Fibroblast of lung (primary cell): Measurements from ENCODE around the gene AMFR. TPM values are rescaled to one million over a fixed set of nuclear protein-coding genes. Genes with fewer than 3 reads are reported as not detected.

Source experiments
- DNase-seq, 2 donors: peaks; one replicate each; pipeline versions ENCODE4 v3.0.0 to v3.0.0-alpha.2; 2010; ENCODE audit warnings: low read depth in 2 of 2
- H2AFZ ChIP-seq: 2 replicates; pipeline ENCODE4 v1.5.1; 2012; ENCODE audit warnings: low read length, control low read depth, inconsistent platforms
- H3K27ac ChIP-seq: 2 replicates; pipeline ENCODE4 v1.5.1; 2011; ENCODE audit warnings: low read length, control low read depth; ENCODE audit not compliant: insufficient read depth
- H3K27me3 ChIP-seq: 2 replicates; pipeline ENCODE4 v1.5.1; 2011; ENCODE audit warnings: mild to moderate bottlenecking, low read length; ENCODE audit not compliant: control insufficient read depth, insufficient read depth
- H3K36me3 ChIP-seq: 2 replicates; pipeline ENCODE4 v1.5.1; 2011; ENCODE audit warnings: low read length; ENCODE audit not compliant: control insufficient read depth, insufficient read depth
- H3K4me1 ChIP-seq: 2 replicates; pipeline ENCODE4 v1.5.1; 2011; ENCODE audit warnings: low read length; ENCODE audit not compliant: control insufficient read depth, insufficient read depth; ENCODE audit errors: extremely low read depth
- H3K4me2 ChIP-seq: 2 replicates; pipeline ENCODE4 v1.5.1; 2011; ENCODE audit warnings: low read length, control low read depth; ENCODE audit not compliant: insufficient read depth; ENCODE audit errors: extremely low read depth
- H3K4me3 ChIP-seq, 4 experiments: fragments of 200-600 bp in 1 of 4; sonication (generic) in 1 of 4; replicated peaks in 1 of 4; 2 replicates each; pipeline ENCODE4 v1.5.1; 2011 to 2016; ENCODE audit warnings: low read length in 4 of 4, low read depth in 3 of 4, mild to moderate bottlenecking in 3 of 4, control low read depth in 2 of 4, inconsistent platforms in 1 of 4, mixed read lengths in 1 of 4; ENCODE audit not compliant: insufficient read depth in 1 of 4; ENCODE audit errors: control extremely low read depth in 1 of 4
- H3K79me2 ChIP-seq: 2 replicates; pipeline ENCODE4 v1.5.1; 2012; ENCODE audit warnings: mild to moderate bottlenecking, low read length, inconsistent platforms; ENCODE audit not compliant: control insufficient read depth, insufficient read depth
- H3K9ac ChIP-seq: 2 replicates; pipeline ENCODE4 v1.5.1; 2011; ENCODE audit warnings: mild to moderate bottlenecking, low read length, control low read depth; ENCODE audit not compliant: insufficient read depth
- H3K9me3 ChIP-seq: 2 replicates; pipeline ENCODE4 v1.5.1; 2012; ENCODE audit warnings: low read depth, low read length; ENCODE audit not compliant: control insufficient read depth, insufficient read depth
- H4K20me1 ChIP-seq: 2 replicates; pipeline ENCODE4 v1.5.1; 2011; ENCODE audit warnings: low read length; ENCODE audit not compliant: control insufficient read depth, insufficient read depth; ENCODE audit errors: extremely low read depth
- CTCF ChIP-seq, 2 donors: IDR thresholded peaks in 1 of 2; conservative IDR thresholded peaks in 1 of 2; 1 replicate in 1 of 2; 2 replicates in 1 of 2; pipeline ENCODE4 v1.5.1; 2011 to 2012; ENCODE audit warnings: low read length in 2 of 2, control low read depth in 1 of 2, inconsistent platforms in 1 of 2, low read depth in 1 of 2, mild to moderate bottlenecking in 1 of 2
- EZH2 ChIP-seq: IDR thresholded peaks from 2 replicates; pipeline ENCODE4 v1.5.1; 2012; ENCODE audit warnings: low read length, control low read depth, mild to moderate bottlenecking; ENCODE audit errors: missing control alignments
- polyA plus RNA-seq, 2 donors: library from polyadenylated mRNA; depleted of rRNA in 1 of 2; stranded (reverse) in 1 of 2; unstranded in 1 of 2; fragments of >200 nt; gene quantifications; 2 replicates each; pipeline ENCODE4 v1.2.1, GENCODE V29; 2011 to 2012; ENCODE audit warnings: missing spikeins in 1 of 2
- total RNA-seq: library from RNA; depleted of rRNA; stranded (reverse); fragments of >200 nt; gene quantifications from 2 replicates; pipeline ENCODE4 v1.2.1, GENCODE V29; 2014

The AMFR gene
- total and polyA plus RNA-seq, 2 donors (not counting 1 experiment from before 2014, with no cell fraction given) = 75.9 to 413 TPM

- no peak for DNase-seq
- H3K79me2 ChIP-seq = peaks cover 34% of the 10 kb centered on the region
- no peaks in the 10 kb centered on the region for H3K4me1 ChIP-seq
- no peaks in the 10 kb centered on the region for H4K20me1 ChIP-seq
- no peak overlapping the region for H3K27ac ChIP-seq
- no peak overlapping the region for H2AFZ ChIP-seq
- peaks cover 1% of the 10 kb centered on the region for H3K36me3 ChIP-seq
- TF ChIP-seq EZH2 (no peak), CTCF (conservative IDR thresholded peaks at IDR 0.05 in 1 of 2, IDR thresholded peaks at IDR 0.05 in 1 of 2; ENCODE audit: low read depth in 1 of 2, low read length in 2 of 2) (no peak)
- H3K4me2 ChIP-seq = no peak overlapping the region
- no peaks in the 10 kb centered on the region for H3K27me3 ChIP-seq
- no peak overlapping the region for H3K4me3 ChIP-seq
- no peaks in the 10 kb centered on the region for H3K9me3 ChIP-seq
- no peak overlapping the region for H3K9ac ChIP-seq
These were observed 12.0 kb downstream of the AMFR start for GRCh38 chr16:56413381-56413780.

- H3K4me3 ChIP-seq = no peak overlapping the region
- no peaks in the 10 kb centered on the region for H3K4me1 ChIP-seq
- H4K20me1 ChIP-seq = no peaks in the 10 kb centered on the region
- H3K36me3 ChIP-seq = peaks cover 4% of the 10 kb centered on the region
- H3K27ac ChIP-seq = no peak overlapping the region
- no peak overlapping the region for H3K9ac ChIP-seq
- no peaks in the 10 kb centered on the region for H3K27me3 ChIP-seq
- peaks cover 19% of the 10 kb centered on the region for H3K79me2 ChIP-seq
- H2AFZ ChIP-seq = no peak overlapping the region
- H3K4me2 ChIP-seq = no peak overlapping the region
- TF ChIP-seq CTCF (conservative IDR thresholded peaks at IDR 0.05 in 1 of 2, IDR thresholded peaks at IDR 0.05 in 1 of 2; ENCODE audit: low read depth in 1 of 2, low read length in 2 of 2) (no peak), EZH2 (no peak)
- H3K9me3 ChIP-seq = no peaks in the 10 kb centered on the region
- DNase-seq = no peak
These were observed 13.7 kb downstream of the AMFR start for GRCh38 chr16:56411624-56412023.

GRCh38 chr16:56411123-56411522 lies 14.2 kb downstream of the AMFR start:
- no peaks in the 10 kb centered on the region for H4K20me1 ChIP-seq
- no peaks in the 10 kb centered on the region for H3K9me3 ChIP-seq
- TF ChIP-seq CTCF (conservative IDR thresholded peaks at IDR 0.05 in 1 of 2, IDR thresholded peaks at IDR 0.05 in 1 of 2; ENCODE audit: low read depth in 1 of 2, low read length in 2 of 2) (no peak), EZH2 (no peak)
- no peaks in the 10 kb centered on the region for H3K27me3 ChIP-seq
- H2AFZ ChIP-seq = no peak overlapping the region
- H3K4me2 ChIP-seq = no peak overlapping the region
- H3K4me3 ChIP-seq = no peak overlapping the region
- DNase-seq = no peak
- H3K36me3 ChIP-seq = peaks cover 4% of the 10 kb centered on the region
- no peak overlapping the region for H3K27ac ChIP-seq
- H3K79me2 ChIP-seq = peaks cover 16% of the 10 kb centered on the region
- H3K9ac ChIP-seq = no peak overlapping the region
- H3K4me1 ChIP-seq = no peaks in the 10 kb centered on the region
